Stimulated activated CD4-positive, alpha-beta T cell treated with anti-CD3 and anti-CD28 coated beads, TNF-alpha, amount 100 ng/mL, for 4 hours (primary cell): Measurements from ENCODE around the gene XKR3.
"Not testable (repeated sequence)": the region's sequence is repeated elsewhere in the genome, so short reads cannot be mapped to it uniquely, and the experiment has no call there.

Experiments used
- DNase-seq, 3 experiments: peaks; one replicate each; pipeline ENCODE4 v3.0.0-alpha.2; 2020; ENCODE audit warnings: low read depth in 3 of 3

The XKR3 gene

DNA sequence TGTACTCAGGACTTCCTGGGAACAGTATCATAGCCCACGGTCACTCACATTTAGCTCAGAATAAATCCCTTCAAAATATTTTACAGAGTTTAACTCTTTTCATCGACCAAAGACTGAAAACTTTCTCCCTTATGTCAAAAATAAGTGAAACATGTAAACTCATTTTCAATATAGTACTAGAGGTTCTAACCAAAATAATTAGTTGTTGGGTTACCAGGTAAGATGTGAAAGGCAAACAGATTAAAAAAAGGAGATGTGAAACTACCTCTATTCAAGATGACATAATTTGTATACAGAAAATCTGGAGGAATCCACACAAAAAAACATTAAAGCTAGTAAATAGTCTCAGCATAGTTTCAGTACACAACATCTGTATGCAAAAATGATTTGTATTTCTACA, 20.3 kb downstream of the XKR3 start:
- no peak for DNase-seq

DNA sequence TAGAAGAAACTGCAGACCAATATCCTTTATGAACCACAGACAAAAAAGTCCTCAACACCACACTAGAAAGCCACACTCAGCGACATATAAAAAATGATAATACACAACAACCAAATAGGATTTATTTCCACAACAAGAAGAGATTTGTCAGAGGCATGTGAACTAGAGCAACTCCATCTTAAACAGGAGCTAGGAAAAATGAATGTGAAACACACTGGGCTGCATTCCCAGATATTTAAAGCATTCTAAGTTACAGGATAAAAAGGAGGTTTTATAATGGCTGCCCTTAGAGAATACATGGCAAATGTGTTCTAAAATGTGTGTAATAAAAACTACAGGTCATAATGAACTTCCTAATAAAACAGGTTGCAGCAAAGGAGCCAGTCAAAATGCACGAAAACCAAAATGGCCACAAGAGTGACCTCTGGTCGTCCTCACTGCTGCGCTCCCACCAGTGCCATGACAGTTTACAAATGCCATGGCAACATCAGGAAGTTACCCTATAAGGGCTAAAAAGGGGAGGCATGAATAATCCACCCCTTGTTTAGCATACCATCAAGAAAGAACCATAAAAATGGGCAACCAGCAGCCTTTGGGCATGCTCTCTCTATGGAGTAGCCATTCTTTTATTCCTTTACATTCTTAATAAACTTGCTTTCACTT, 21.8 kb downstream of the XKR3 start:
- DNase-seq = no peak

DNA sequence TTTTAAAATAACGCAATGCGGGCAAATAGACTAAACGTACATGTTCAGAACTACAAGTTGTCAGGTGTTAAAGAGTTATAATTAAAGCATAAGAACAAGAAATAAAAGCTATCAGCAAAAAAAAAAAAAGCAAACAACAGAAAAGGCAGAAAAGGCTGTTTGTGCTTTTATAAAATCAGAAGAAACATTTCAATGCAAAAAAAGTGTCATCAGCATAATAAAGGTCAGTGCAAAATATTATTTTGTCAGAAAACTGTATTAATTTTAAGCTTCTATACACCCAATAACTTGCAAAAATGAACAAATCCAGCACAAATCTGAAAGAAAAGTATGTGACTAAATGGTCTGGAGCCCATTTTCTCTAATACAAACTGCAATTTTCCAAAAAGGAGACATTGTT, 23.6 kb downstream of the XKR3 start:
- no peak for DNase-seq

DNA sequence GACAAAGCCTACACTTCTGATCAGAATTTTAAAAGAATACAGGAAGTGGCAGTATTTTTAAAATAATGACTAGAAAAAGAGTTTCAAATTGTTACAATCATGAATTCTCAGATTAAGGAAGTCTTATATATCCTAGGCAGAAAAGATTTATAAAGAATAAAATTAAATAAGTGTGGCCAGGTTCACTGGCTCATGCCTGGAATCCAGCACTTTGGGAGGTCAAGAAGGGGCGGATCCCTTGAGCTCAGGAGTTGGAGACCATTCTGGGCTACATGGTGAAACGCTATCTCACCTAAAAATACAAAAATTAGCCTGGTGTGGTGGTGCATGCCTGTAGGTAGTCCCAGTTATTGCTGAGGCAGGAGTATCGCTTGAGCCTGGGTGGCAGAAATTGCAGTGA, 24.1 kb downstream of the XKR3 start:
- no peak for DNase-seq

DNA sequence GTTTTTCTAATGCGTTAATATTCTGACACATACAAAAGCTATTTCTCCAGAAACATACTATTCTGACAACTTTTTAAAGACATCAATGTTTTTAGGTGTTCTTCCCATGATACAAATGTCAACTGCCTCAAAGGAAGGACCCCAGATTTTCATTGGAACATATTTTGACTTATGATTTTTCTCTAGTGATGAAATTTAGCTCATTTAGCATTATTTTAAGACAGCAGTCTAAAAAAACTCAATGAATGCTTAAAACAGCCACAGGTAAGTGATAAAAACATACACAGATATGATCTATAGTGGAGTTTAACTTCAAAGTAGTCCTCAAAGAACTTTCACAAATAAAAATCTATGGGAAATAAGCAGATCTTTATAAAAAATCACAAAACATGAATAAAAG, 24.9 kb downstream of the XKR3 start:
- no peak for DNase-seq

DNA sequence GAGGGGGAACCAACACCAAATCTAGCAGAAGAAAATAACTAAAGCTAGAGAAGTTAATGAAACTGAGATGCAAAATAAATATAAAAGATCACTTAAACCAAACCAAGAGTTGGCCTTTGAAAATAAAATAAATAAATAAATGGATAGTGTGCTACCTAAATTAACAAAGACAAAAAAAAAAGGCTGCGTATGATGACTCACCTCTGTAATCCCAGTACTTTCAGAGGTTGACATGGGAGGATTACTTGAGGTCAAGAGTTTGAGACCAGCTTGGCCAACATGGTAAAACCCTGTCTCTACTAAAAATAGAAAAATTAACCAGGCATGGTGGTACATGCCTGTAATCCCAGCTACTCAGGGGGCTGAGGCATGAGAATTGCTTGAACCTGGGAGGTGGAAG, 29.7 kb downstream of the XKR3 start:
- not testable (repeated sequence) for DNase-seq

DNA sequence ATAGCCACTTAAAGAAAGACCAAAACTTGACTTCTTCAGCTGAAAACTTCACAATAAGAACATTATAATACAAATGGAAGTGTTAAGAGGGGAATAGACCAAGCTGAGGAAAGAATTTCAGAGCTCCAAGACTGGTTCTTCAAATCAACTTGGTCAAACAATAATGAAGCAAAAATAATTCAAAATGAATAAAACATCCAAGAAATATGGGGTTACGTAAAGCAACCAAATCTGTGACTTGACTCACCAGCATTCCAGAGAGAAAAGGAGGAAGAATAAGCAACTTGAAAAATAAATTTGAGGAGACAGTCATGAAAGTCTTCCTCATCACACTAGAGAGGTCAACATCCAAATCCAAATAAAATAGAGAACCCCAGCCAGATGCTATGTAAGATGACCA, 31.4 kb downstream of the XKR3 start:
- no peak for DNase-seq

DNA sequence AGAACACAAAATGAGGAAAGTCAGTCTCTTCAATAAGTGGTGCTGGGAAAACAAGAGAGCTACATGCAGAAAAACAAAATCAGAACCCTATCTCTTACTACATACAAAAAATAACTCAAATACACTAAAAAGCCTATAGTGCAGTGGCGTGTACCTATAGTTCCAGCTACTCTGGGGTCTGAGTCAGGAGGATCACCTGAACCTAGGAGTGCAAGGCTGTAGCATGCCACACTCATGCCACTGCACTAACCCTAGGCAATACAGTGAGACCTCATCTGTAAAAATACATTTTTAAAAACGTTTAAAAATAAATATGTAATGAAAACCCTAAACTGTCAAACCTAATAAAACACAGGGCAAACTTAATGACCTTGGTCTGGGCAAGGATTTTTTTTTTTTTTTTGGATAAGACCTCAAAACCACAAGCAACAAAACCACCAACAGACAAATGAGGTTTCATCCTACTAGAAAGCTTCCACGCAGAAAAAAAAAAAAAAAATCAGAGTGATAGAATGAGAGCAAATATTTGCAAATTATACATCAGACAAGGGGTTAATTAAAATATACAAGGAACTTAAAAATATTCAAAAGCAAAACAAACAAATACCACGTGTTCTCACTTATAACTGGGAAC, 35.2 kb downstream of the XKR3 start:
- DNase-seq = no peak

DNA sequence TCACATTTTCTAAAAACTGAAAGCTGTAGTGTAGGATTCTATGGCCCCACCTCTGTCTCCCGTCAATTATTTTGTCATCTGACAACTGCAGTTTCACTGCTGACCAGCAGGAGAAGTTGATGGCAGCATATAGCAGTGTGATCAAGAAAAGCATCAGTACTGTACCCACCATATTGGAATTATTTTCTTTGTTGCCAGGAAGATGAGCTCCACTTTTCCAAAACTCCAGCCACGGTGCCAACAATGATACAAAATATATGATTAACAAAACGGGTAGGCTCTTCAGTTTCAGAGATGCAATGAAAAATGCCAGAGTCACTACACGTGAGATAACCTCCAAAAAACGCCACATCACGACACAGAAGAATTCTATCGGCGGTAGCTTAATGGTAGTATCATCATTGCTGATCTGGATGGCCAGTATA, 41.3 kb downstream of the XKR3 start:
- no peak for DNase-seq

DNA sequence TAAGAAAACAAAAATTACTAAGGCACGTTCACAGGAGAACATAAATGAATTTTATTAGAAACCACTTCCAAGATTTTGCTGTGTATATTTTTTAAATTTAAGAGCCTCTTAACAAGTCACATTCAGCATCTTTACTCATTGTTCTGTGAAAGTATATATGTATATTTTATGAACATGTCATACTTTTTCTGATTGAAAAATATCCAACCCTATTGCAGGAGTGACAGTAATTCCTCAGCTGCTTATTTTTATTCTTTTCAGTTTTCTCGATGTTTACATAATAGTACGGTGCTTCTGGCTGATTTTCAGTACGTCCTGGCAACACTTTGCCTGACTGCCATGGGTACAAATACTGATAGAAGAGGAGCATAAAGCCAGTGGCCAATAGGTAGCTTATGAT, 41.8 kb downstream of the XKR3 start:
- DNase-seq = no peak

DNA sequence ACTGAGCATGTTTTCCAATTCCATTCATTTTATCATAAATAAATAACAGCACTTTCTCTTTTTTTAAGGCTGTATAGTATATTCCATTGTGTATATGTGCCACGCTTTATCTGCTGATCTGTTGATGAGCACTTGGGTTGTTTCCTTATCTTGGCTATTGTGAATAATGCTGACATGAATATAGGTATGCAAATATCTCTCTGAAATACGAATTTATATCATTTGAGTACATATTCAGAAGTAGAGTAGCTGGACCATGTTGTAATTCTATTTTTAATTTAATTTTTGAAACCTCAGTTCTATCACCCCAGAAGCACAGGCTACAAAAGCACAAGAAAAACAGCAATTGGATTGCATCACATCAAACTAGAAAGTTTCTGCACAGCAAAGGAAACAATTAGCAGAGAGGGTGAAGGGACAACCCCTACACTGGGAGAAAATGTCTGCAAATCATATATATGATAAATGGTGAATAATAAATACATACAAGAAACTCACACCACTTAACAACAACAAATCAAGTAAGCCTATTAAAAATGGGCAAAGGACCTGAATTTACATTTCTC, 43.4 kb downstream of the XKR3 start:
- no peak for DNase-seq

DNA sequence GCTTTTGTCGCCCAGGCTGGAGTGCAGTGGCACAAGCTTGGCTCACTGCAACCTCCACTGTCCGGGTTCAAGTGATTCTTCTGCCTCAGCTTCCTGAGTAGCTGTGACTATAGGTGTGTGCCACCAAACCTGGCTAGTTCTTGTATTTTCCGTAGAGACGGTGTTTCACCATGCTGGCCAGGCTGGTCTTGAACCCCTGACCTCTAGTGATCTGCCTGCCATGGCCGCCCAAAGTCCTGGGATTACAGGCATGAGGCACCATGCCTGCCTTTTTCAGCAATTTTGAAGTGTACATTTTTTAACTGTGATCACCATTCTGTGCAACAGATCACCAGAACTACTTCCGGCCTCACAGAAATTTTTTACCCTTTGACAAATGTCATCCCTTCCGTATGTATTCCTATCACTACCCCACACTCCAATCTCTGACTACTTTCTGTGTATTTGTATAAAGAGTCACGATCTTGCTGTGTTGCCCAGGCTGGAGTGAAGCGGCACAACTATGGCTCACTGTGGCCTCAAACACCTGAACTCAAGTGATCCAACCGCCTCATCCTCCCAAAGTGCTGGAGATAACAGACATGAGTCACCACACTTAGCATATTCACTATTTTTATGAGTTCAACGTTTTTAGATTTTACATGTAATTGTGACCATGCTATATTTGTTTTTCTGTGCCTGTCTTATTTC, 44.0 kb downstream of the XKR3 start:
- no peak for DNase-seq

DNA sequence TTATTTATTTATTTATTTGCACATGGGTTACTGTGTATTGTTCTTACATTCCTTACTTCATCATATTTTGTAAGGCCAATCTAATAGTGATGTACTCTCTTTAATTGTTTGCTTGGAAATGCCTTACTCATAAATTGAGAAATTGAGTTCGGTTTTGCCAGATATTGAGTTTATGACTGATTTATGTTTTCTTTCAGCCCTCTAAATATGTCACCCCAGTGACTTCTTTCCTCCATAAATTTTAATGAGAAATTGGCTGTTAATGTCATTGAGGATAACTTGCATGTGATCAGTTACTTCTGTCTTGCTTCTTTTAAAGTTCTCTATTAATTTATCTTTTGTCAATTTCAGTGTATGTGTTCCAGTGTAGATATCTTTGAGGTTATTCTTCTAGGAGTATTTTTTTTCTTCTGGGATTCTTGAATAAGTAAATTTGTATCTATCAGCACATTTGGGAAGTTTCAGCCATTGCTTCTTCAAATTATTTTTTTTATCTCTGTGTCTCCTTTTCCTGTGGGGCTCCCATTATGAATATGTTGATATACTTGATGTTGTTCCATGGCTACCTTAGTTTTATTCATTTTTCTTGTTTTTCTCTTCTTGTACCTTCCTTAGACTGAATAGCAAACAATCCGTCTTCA, 47.8 kb downstream of the XKR3 start:
- no peak for DNase-seq

DNA sequence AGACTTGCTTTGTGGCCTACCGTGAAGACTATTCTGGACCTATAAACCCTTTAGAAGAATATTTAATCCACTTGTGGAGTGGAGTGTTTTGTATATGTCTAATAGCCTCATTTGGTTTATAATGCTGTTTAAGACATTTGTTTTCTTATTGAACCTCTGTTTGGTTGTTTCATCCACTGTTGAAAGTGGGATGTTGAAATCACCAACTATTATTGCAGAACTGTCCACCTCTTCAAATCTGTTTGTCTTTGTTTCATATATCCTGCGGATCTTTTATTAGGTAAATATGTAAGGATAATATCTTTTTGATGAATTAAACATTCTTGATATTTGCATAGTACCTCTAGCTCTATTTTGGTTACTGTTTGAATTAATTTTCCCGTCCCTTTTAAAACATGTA, 49.1 kb downstream of the XKR3 start:
- no peak for DNase-seq

DNA sequence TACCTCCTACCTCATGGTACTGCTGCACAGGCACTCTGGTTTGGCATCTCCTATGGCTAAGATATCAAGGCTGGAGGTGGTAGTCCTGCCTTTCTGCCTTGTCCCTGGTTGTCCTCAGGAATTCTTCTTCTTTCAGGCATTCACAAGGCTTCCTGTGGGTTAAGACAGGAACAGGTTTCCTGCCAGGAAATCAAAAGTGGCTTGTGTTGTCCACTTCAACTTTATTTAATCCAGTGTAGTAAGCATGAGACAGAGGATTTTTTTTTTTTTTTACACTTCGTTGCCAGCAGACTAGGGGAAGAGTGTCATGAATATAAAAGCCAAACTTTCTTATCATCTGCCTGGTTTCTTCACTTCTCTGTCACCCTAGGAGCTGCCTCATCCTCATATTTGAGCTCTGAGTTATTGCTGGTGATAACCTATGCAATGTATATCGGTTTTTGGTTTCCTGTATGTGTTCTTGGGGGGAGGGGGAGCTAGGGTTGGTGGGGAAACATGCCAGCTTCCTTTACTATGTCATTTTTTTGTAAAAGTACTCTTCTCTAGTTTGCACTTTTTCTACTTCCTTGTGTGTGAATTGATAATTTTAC, 50.2 kb downstream of the XKR3 start:
- DNase-seq = no peak

DNA sequence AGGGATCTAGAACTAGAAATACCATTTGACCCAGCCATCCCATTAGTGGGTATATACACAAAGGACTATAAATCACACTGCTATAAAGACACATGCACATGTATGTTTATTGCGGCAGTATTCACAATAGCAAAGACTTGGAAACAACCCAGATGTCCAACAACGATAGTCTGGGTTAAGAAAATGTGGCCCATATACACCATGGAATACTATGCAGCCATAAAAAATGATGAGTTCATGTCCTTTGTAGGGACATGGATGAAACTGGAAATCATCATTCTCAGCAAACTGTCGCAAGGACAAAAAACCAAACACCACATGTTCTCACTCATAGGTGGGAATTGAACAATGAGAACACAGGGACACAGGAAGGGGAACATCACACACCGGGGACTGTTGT, 53.6 kb downstream of the XKR3 start:
- DNase-seq = not testable (repeated sequence)

DNA sequence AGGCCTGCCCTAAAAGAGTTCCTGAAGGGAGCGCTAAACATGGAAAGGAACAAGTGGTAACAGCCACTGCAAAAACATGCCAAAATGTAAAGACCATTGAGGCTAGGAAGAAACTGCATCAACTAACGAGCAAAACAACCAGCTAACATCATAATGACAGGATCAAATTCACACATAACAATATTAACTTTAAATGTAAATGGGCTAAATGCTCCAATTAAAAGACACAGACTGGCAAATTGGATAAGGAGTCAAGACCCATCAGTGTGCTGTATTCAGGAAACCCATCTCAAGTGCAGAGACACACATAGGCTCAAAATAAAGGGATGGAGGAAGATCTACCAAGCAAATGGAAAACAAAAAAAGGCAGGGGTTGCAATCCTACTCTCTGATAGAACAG, 57.3 kb downstream of the XKR3 start:
- not testable (repeated sequence) for DNase-seq

DNA sequence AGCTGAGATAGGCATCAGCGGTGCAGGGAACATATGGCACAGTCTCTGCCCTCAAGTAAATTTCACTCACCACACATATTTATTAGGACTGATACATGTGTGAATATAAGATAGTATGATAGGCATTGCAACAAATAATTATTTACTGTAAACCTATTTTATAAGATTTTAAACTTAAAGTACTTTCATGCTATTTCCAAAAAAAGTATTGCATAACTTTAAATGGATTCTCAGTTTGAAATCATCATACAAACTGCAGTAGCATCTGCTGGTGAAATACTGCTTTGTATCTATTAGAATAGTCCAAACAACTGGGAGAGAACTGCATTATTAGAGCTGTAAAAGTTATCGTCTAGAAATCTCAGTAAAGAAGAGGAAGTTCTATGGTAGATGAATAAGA, 63.0 kb downstream of the XKR3 start:
- DNase-seq = not testable (repeated sequence)

DNA sequence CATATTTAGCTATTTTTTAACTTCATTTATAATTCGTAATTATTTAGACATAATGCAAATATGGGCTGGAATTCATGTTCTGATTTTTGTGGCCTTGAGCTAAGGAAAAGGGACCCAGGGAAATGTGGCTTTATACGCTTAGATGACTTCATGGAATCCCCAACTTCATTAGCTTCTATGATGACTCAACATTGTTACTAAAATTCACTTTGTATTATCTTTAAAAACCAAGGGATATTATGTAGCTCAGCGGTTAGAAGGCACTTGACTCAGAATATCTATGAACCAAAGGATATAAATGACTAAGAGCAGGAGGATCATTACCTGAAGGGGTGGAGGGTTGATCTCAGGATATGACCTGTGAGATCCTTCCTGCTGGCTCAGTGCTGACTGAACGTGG, 64.8 kb downstream of the XKR3 start:
- not testable (repeated sequence) for DNase-seq

DNA sequence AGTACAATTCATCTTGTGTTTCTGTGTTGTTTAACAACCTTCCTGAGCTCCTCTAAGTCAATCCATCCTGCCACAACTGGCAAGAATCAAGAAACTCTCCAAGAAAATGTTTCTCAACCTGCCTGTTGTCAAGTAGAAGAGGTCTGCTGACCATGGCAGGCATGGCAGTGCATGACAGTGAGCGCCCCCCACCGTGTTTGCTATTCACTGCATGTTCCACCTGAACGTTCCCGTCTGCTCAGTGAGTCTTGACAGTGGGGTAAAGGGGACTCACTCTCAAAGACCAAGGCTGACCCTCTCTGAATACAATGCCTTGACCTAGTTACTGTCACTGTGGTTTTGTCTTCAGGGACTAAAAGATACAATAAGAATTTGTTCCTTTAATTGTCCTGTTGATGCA, 75.9 kb downstream of the XKR3 start:
- DNase-seq = not testable (repeated sequence)

DNA sequence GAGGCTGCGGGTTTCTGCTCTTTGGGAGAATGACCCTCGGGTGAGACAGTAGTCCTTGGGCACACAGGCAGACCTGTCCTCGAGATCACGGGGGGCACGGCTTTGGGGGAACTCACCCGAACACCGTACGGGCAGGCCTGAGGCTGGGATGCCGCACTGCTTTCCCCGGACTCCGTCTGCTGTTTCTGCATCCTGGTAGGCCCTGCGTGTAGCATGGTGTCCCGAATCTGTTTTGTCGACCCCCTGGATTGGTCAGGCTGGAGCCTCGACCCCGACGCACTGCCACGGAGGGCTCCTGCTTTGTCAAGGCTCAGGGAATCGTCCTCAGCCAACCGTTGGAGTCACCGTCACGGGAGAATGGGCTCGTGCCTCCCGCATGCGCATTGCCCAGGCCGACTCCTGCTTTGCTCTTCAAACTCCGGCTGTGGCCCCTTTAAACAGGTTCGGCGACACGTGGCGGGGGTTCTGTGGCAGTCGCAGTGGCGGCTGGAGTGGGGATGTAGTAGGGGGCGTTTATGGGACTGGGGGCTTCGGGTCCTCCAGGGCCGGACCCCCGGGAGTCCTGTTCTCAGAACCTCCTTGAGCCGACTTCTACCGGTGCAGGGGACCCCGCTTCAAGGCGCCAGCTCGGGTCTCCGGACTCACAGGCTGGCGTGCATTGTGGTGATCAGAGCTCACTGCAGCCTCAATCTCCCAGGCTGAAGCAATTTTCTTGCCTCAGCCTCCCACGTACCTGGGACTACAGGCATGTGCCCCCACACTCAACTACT, 76.9 kb downstream of the XKR3 start:
- DNase-seq = not testable (repeated sequence)
